Muscle layer of duodenum (tissue), 2 donors: ENCODE results near the gene SOS1.
"Not testable (repeated sequence)": the region's sequence is repeated elsewhere in the genome, so short reads cannot be mapped to it uniquely, and the experiment has no call there.

Experiments
- H3K27ac ChIP-seq: one replicate; pipeline ENCODE4 v1.7.0; 2013; ENCODE audit warnings: mild to moderate bottlenecking, low read length
- H3K27me3 ChIP-seq: one replicate; pipeline ENCODE4 v1.7.0; 2013; ENCODE audit warnings: low read depth, mild to moderate bottlenecking, control low read depth, low read length
- H3K36me3 ChIP-seq, 2 donors: one replicate each; pipeline ENCODE4 v1.7.0; 2013; ENCODE audit warnings: low read length in 2 of 2, control low read depth in 1 of 2, mild to moderate bottlenecking in 1 of 2; ENCODE audit not compliant: insufficient read depth in 2 of 2, control insufficient read depth in 1 of 2
- H3K4me1 ChIP-seq, 2 donors: one replicate each; pipeline ENCODE4 v1.7.0; 2013; ENCODE audit warnings: low read length in 2 of 2, mild to moderate bottlenecking in 2 of 2, control low read depth in 1 of 2, moderate library complexity in 1 of 2; ENCODE audit not compliant: insufficient read depth in 2 of 2, control insufficient read depth in 1 of 2
- H3K4me3 ChIP-seq, 2 donors: one replicate each; pipeline ENCODE4 v1.7.0; 2013; ENCODE audit warnings: low read length in 2 of 2, low read depth in 1 of 2, mild to moderate bottlenecking in 1 of 2
- H3K9me3 ChIP-seq, 2 donors: one replicate each; pipeline ENCODE4 v1.7.0; 2013; ENCODE audit warnings: low read length in 2 of 2, control low read depth in 1 of 2, mild to moderate bottlenecking in 1 of 2; ENCODE audit not compliant: control insufficient read depth in 1 of 2
- donor health status: healthy.

The SOS1 gene

DNA sequence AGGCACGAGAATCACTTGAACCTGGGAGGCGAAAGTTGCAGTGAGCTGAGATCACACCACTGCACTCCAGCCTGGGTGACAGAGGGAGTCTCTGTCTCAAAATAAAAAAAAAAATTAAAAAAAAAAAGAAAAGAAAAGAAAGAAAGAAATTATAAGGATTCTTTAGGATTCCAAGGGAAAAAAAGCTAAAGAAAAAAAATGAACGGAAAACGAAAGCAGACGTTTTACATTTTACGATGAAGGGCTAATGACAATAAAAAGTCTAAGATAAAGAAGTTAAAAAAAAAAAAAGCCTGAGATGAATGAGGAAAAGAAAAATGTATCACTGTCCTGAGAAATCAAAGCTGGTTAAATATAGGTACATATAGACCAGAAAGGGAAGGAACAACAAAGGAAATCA, 58.5 kb downstream of the SOS1 start:
- H3K4me1 ChIP-seq, result no peaks in the 10 kb centered on the region
- no peak overlapping the region for H3K27ac ChIP-seq
- H3K27me3 ChIP-seq, result no peaks in the 10 kb centered on the region
- H3K9me3 ChIP-seq, result no peaks in the 10 kb centered on the region
- H3K4me3 ChIP-seq, result no peak overlapping the region
- H3K36me3 ChIP-seq, result peaks cover 7 to 10% of the 10 kb centered on the region in 2 donors

DNA sequence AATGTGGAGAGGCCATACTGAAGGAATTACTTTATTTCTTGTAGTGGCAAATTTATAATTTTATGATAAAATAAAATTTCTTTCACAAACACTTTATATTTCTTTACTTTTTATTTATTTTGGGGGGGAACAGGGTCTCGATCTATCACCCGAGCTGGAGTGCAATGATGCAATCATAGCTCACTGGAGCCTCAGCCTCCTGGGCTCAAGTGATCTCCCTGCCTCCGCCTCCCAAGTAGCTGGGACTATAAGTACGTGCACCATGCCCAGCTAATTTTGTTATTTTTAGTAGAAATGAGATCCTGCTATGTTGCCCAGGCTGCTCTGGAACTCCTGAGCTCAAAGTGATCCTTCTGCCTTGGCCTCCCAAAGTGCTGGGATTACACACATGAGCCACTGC, 59.6 kb downstream of the SOS1 start:
- peaks cover 6 to 7% of the 10 kb centered on the region in 2 donors for H3K36me3 ChIP-seq
- H3K27ac ChIP-seq, result no peak overlapping the region
- H3K27me3 ChIP-seq, result no peaks in the 10 kb centered on the region
- H3K9me3 ChIP-seq, result no peaks in the 10 kb centered on the region
- no peaks in the 10 kb centered on the region for H3K4me1 ChIP-seq
- H3K4me3 ChIP-seq, result no peak overlapping the region

DNA sequence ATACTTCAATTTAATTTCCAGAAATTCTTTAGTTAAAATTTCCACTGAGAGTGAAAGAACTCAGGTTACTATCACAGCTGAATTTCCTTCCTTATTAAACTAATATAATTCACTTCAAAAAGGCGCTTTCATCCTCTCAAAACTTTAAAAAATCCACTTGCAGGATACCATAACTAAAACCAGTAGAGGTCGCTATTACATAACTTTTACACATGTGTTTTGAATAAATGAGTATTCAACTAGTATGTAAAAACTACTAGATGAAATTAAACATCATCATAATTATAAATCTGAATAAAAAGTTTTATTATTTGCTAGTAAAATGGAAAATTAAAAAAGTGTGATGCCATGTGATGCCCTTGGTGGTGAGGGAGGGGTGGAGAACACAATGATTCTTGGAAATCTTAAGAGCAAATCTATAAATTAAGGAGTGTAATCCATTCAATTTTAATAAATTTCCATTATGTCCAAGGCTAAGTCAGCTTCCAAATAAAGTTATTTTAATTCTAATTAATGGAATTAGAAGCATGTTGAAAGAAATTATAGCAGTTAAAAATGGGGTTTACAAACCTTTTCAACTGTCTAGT, 61.4 kb downstream of the SOS1 start:
- H3K4me1 ChIP-seq, result no peaks in the 10 kb centered on the region
- H3K4me3 ChIP-seq, result no peak overlapping the region
- H3K27me3 ChIP-seq, result no peaks in the 10 kb centered on the region
- H3K9me3 ChIP-seq, result no peaks in the 10 kb centered on the region
- no peak overlapping the region for H3K27ac ChIP-seq
- peaks cover 0 to 9% of the 10 kb centered on the region in 2 donors for H3K36me3 ChIP-seq

DNA sequence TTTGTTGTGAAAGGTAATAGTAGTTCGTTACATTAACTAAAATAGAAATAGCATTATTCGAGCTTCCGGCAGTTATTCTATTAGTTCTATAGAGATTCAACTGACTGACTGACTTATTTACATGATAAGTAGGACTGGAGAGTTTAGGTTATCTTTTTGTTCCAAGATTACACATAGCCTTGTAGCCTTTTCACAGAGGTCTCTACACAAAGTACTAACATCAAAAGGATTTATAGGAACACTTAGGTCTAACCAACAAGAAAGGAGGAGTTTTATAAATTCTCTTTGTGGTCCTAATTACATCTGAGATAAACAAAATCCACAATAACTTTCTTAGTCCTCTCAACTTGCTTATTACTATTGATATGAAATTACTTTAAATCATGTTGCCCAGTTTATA, 62.8 kb downstream of the SOS1 start:
- Histone ChIP-seq H3K4me1 (no peaks in the 10 kb centered on the region), H3K27me3 (no peaks in the 10 kb centered on the region), H3K36me3 (peaks cover 5 to 16% of the 10 kb centered on the region in 2 donors), H3K27ac (no peak overlapping the region), H3K9me3 (no peaks in the 10 kb centered on the region), H3K4me3 (no peak overlapping the region)

DNA sequence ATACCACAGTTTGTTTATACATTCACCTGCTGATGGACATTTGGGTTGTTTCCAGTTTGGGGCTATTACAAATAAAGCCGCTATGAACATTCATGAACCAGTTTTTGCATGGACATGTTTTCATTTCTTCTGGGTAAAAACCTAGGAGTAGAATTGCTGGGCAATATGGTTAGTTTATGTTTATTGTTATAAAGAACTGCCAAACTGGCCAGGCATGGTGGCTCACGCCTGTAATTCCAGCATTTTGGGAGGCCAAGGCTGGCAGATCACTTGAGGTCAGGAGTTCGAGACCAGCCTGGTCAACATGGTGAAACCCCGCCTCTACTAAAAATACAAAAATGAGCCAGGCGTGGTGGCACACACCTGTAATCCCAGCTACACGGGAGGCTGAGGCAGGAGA, 68.2 kb downstream of the SOS1 start:
- not testable (repeated sequence) for H3K27me3 ChIP-seq, H3K9me3 ChIP-seq, H3K27ac ChIP-seq, H3K4me1 ChIP-seq, H3K4me3 ChIP-seq
- peaks cover 16 to 30% of the 10 kb centered on the region in 2 donors for H3K36me3 ChIP-seq

DNA sequence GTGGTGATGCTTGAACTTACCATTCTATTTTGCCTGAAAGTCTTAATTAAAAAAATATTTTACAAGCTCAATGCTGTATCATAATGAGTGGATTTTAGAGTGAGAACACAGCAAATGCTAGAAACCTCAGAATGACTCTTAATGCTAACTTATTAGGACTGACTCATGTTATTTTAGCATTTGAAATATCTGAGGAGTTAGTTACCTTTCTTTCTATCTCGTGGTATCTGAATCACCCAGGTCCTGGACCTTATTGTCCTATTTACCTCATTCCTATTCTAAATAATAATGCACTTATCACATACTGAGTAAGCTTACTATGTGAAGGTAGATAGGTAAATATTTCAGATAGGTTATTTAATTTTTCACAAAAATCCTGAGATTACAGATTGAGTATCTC, 70.7 kb downstream of the SOS1 start:
- no peaks in the 10 kb centered on the region for H3K9me3 ChIP-seq
- no peaks in the 10 kb centered on the region for H3K4me1 ChIP-seq
- H3K27me3 ChIP-seq, result no peaks in the 10 kb centered on the region
- H3K36me3 ChIP-seq, result peaks cover 18 to 27% of the 10 kb centered on the region in 2 donors
- H3K4me3 ChIP-seq, result no peak overlapping the region
- H3K27ac ChIP-seq, result no peak overlapping the region

DNA sequence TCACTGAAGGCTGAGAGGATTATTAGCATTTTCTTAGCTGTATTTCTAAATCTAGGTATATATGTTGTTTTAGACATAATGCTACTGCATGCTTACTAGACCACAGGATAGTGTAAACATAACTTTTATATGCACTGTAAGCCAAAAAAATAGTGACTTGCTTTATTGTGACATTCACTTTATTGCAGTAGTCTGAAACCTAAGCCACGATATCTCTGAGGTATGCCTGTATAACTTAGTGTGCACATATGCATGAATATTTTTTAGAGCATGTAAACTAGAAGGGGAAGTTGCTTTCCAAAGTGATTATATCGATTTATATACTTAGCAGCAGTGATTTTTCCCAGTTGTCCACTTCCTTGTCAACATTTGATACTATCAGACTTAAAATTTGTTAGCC, 81.8 kb downstream of the SOS1 start:
- no peaks in the 10 kb centered on the region for H3K9me3 ChIP-seq
- H3K4me3 ChIP-seq, result no peak overlapping the region
- no peaks in the 10 kb centered on the region for H3K27me3 ChIP-seq
- H3K36me3 ChIP-seq, result peaks cover 0 to 6% of the 10 kb centered on the region in 2 donors
- no peak overlapping the region for H3K27ac ChIP-seq
- H3K4me1 ChIP-seq, result no peaks in the 10 kb centered on the region

DNA sequence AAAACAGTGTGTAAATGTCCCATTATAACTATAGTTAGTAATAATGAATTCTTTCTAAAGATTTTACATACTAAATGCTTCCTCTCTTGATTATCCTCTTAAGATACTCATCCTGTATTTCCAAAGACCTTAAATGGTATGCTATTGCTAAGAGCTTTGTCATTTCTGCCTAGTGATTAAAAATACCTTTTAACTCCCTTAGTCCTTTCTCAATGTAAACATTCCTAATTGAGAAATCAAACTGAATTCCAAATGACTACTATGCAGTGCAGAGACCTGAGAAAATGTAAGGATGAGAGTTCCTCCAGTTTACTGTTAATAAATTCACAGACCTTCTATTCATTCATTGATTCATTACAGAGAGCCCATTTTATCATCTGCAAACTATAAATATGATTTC, 86.9 kb downstream of the SOS1 start:
- no peak overlapping the region for H3K27ac ChIP-seq
- H3K4me1 ChIP-seq, result no peaks in the 10 kb centered on the region
- H3K27me3 ChIP-seq, result no peaks in the 10 kb centered on the region
- peaks cover 9 to 11% of the 10 kb centered on the region in 2 donors for H3K36me3 ChIP-seq
- H3K9me3 ChIP-seq, result no peaks in the 10 kb centered on the region
- no peak overlapping the region for H3K4me3 ChIP-seq

DNA sequence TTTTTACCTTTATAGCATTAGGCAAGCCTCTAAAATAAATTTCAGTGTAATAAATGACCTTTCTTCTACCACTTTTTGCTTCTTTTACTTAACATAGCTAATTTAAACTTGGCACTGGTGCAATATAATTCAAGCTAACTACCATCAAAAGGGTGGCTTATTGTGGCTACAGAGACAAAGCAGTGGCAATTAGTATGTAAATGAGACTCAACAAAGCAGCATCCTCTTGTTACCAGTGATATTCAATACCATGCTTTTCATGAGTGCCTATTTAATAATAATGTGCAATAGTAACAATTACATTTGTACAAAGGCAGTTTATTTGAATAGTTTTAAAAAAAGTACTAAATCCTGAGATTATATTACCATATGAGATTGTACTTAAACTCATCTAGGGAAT, 93.4 kb downstream of the SOS1 start:
- H3K4me3 ChIP-seq, result no peak overlapping the region
- H3K27me3 ChIP-seq, result no peaks in the 10 kb centered on the region
- H3K4me1 ChIP-seq, result no peaks in the 10 kb centered on the region
- no peaks in the 10 kb centered on the region for H3K9me3 ChIP-seq
- H3K27ac ChIP-seq, result no peak overlapping the region
- H3K36me3 ChIP-seq, result peaks cover 9 to 10% of the 10 kb centered on the region in 2 donors

DNA sequence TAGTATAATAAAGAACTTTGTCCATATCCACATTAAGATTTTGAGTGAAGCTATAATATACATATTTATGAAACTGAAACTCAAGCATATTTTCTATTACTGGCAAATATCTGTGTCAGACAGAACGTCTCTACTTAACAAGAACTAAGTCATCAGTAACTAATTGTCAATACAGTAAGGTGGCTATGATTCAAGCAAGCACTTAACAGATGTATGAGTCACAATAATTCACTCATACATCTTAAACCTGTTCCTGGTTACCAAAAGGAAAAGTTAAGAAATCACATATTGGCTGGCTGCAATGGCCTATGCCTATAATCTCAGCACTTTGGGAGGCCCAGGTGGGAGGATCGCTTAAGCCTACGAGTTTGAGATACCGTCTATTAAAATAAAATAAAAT, 96.0 kb downstream of the SOS1 start:
- Histone ChIP-seq H3K36me3 (peaks cover 0 to 8% of the 10 kb centered on the region in 2 donors), H3K4me1 (no peaks in the 10 kb centered on the region), H3K27ac (no peak overlapping the region), H3K27me3 (no peaks in the 10 kb centered on the region), H3K4me3 (no peak overlapping the region), H3K9me3 (no peaks in the 10 kb centered on the region)

DNA sequence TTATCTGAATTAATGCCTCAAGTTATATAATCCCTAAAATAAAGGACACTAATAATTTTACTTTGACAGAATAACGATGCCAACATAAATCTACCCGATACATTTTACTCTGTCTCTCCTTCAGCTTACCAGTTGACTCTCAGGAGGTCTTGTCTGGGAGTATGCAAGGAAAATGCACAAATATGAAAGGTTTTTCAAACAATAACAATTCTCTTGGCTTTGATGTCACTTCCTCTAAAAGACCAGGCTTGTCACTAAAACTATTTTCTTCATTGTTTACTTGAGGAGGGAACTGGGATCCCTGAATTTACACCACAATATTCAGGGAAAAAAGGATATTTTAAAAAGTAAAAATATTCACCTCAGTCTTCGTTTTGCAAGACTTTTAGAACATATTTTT, 97.2 kb downstream of the SOS1 start:
- Histone ChIP-seq H3K9me3 (no peaks in the 10 kb centered on the region), H3K4me3 (no peak overlapping the region), H3K27ac (no peak overlapping the region), H3K36me3 (peaks cover 0 to 8% of the 10 kb centered on the region in 2 donors), H3K27me3 (no peaks in the 10 kb centered on the region), H3K4me1 (no peaks in the 10 kb centered on the region)

DNA sequence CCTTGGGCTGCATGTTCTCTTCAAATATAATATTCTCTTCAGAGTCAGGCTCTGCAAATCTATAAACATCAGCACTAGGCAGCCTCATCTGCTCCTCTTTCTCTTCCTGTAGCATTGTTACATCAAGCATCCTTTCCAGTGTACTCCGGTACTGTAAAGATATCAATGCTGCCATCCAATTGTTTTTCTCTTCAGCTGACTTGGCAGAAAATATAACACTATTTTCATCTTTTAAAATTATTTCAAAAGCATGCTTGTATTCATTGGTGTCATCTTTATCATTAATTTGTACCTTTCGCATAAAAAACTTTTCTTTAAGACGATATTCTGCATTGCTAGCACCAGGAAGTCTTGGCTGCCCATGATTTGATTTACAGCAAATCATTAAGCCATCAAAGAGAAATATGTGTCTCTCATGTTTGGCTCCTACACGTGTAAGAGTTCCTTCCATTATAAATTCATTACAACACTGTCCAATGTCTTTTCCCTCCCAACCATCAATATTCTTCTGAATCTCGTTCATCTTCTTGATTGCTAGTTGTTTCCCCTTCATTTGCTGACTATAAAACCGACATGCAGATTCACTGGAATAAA, 98.1 kb downstream of the SOS1 start:
- H3K36me3 ChIP-seq, result peaks cover 0 to 8% of the 10 kb centered on the region in 2 donors
- H3K4me3 ChIP-seq, result no peak overlapping the region
- no peaks in the 10 kb centered on the region for H3K27me3 ChIP-seq
- H3K27ac ChIP-seq, result no peak overlapping the region
- H3K4me1 ChIP-seq, result peaks cover 0 to 5% of the 10 kb centered on the region in 2 donors
- H3K9me3 ChIP-seq, result no peaks in the 10 kb centered on the region
